NT2/D1 (cell line): ENCODE data around the gene ENOX1.

ENCODE experiments used
- SUZ12 ChIP-seq: IDR thresholded peaks from 2 replicates; pipeline ENCODE4 v1.6.1; 2011; ENCODE audit not compliant: insufficient read length, insufficient read depth; ENCODE audit errors: extremely low read depth
- YY1 ChIP-seq: IDR thresholded peaks from 2 replicates; pipeline ENCODE4 v1.6.1; 2011; ENCODE audit not compliant: insufficient read length, insufficient read depth
- ZNF274 ChIP-seq: IDR thresholded peaks from 2 replicates; pipeline ENCODE4 v1.6.1; 2011; ENCODE audit warnings: mild to moderate bottlenecking, low read depth, low read length

- TF ChIP-seq ZNF274 (no peak), YY1 (no peak), SUZ12 (no peak)
These were observed 207.5 kb downstream of the ENOX1 start for GRCh38 chr13:43579321-43579720.
